Kidney epithelial cell (primary cell): Measurements from ENCODE around the gene TBC1D10A. TPM values are rescaled to one million over a fixed set of nuclear protein-coding genes. Genes with fewer than 3 reads are reported as not detected.

Source experiments
- DNase-seq: peaks from one replicate; pipeline ENCODE4 v3.0.0-alpha.2; 2010; ENCODE audit warnings: low read depth
- H3K27me3 ChIP-seq: 2 replicates; pipeline ENCODE4 v1.6.0; 2011; ENCODE audit warnings: low read length; ENCODE audit not compliant: control insufficient read depth, insufficient read depth
- H3K36me3 ChIP-seq: 2 replicates; pipeline ENCODE4 v1.5.1; 2011; ENCODE audit warnings: low read length; ENCODE audit not compliant: control insufficient read depth, insufficient read depth
- H3K4me3 ChIP-seq: 2 replicates; pipeline ENCODE4 v1.5.1; 2011; ENCODE audit warnings: low read depth, mild to moderate bottlenecking, control low read depth, low read length
- CTCF ChIP-seq: IDR thresholded peaks from 2 replicates; pipeline ENCODE4 v1.5.1; 2011; ENCODE audit warnings: mild to moderate bottlenecking, moderate library complexity, low read length, control low read depth, inconsistent platforms; ENCODE audit not compliant: insufficient read depth, poor library complexity, severe bottlenecking
- total RNA-seq: library from RNA; depleted of rRNA; stranded (reverse); fragments of >200 nt; gene quantifications from 2 replicates; pipeline ENCODE4 v1.2.3, GENCODE V29; 2015

Gene TBC1D10A
- total RNA-seq, 1 donor from 2014 or later, result 23.9 TPM

- H3K27me3 ChIP-seq, result no peaks in the 10 kb centered on the region
- TF ChIP-seq CTCF, result no peak
- peaks cover 4% of the 10 kb centered on the region for H3K36me3 ChIP-seq
- H3K4me3 ChIP-seq, result no peak overlapping the region
- DNase-seq, result no peak
Measured at GRCh38 chr22:30252411-30253204, 74.1 kb downstream of the TBC1D10A start.

- Histone ChIP-seq H3K27me3 (no peaks in the 10 kb centered on the region), H3K4me3 (no peak overlapping the region), H3K36me3 (peaks cover 4% of the 10 kb centered on the region)
- no peak for TF ChIP-seq CTCF
- DNase-seq, result no peak
Measured at GRCh38 chr22:30251711-30252110, 75.0 kb downstream of the TBC1D10A start.

GRCh38 chr22:30250661-30251267 is 76.0 kb downstream of the TBC1D10A start:
- peaks cover 4% of the 10 kb centered on the region for H3K36me3 ChIP-seq
- H3K4me3 ChIP-seq, result no peak overlapping the region
- TF ChIP-seq CTCF, result no peak
- peak; percentile 92 for DNase-seq
- no peaks in the 10 kb centered on the region for H3K27me3 ChIP-seq

- Histone ChIP-seq H3K27me3 (no peaks in the 10 kb centered on the region), H3K36me3 (peaks cover 4% of the 10 kb centered on the region), H3K4me3 (no peak overlapping the region)
- no peak for DNase-seq
- no peak for TF ChIP-seq CTCF
Measured at GRCh38 chr22:30250039-30250565, 76.6 kb downstream of the TBC1D10A start.

- DNase-seq, result no peak
Measured at GRCh38 chr22:30249049-30250038, 77.4 kb downstream of the TBC1D10A start.

More at GRCh38 chr22:30249049-30250038, 77.4 kb downstream of the TBC1D10A start:
- H3K4me3 ChIP-seq, result no peak overlapping the region
- TF ChIP-seq CTCF, result no peak
- H3K36me3 ChIP-seq, result peaks cover 4% of the 10 kb centered on the region
- no peaks in the 10 kb centered on the region for H3K27me3 ChIP-seq
